Forelimb muscle (tissue), 1 donor: Measurements from ENCODE around the gene SUOX. TPM values are rescaled to one million over a fixed set of nuclear protein-coding genes. Genes with fewer than 3 reads are reported as not detected.
A peak's percentile ranks its signal among the peaks of the same experiment; 100 is the strongest.
"Not testable (repeated sequence)": the region's sequence is repeated elsewhere in the genome, so short reads cannot be mapped to it uniquely, and the experiment has no call there.

Experiments used
- DNase-seq: peaks from one replicate; pipeline ENCODE4 v3.0.0-alpha.2; 2013; ENCODE audit warnings: low read depth
- polyA plus RNA-seq: library from polyadenylated mRNA; unstranded; fragments of 120-200 nt; gene quantifications from one replicate; pipeline ENCODE4 v1.2.1, GENCODE V29; 2013; ENCODE audit not compliant: insufficient read length

The SUOX gene
- polyA plus RNA-seq, 1 donor: 16.1 TPM

DNA sequence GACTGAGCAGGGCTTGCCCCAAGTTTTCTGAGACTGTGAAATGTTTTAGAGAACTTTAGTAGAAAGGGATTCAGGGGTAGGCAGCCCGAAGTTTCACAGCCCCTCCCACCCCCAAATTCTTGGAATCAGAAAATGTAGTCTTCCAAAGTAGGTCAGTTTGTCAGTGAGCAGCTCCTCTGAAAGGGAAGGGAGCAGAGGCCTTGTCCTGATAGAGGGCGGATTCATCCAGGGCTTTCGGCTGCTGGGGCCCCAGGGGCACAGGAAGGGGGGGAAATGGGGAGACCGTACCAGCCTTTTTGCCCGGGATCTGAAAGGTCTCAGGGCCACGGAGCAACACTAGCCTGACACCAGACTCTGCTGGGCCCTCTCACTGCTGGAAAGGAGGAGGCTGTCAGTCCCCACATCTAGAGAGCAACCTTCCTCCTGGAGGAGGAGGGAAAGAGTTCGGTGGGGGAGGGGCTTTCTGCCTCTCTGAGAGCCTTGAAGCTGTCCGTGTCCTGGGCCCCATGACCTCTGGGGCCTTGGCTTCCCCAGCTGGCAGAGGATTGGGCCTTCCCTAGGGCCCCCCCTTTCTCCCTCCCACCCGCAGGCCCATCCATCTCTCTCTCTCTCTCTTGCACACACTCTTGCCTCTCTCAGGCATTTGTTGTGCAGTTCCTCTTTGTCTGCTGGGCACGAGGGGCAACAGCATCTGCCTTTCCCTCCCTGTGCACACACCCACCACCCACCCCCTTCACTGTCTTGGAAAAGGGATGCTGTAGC lies 23.5 kb downstream of the SUOX start, which contains the start of gene IKZF4:
Gene IKZF4 (plus strand): TSS at position 621 of the 762 bp plus-strand sequence. CDS start 451 bp downstream, outside the sequence.
- no peak for DNase-seq

DNA sequence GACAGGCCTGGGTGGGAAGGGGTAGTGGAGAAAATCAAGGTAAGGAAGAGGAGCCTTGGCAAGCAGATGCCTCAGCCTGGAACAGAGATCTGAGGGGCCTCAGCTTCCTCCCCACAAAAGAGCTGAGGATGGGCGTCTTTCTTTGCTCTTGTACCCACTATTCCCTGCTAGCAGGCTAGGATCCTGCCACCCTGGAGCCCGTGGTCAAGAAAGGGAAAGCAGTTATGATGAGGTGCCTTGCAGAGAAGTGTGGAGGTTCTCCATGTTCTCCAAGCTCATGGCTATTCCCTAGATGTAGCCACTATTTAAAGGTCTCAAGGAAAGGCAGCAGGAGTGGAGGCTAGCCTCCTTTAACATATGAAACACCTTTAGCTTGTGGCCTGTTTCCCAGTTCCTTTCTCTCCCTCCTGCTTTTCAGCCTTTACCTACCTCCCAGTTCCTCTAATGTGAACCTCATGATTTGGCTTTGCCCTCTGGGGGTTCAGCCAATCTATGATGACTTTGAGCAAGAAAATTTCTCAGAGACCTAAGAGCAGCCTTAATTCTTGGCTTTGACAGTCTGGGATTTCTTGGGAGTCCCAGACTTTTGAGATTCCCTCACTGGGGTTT lies 24.9 kb downstream of the SUOX start:
- DNase-seq: no peak

DNA sequence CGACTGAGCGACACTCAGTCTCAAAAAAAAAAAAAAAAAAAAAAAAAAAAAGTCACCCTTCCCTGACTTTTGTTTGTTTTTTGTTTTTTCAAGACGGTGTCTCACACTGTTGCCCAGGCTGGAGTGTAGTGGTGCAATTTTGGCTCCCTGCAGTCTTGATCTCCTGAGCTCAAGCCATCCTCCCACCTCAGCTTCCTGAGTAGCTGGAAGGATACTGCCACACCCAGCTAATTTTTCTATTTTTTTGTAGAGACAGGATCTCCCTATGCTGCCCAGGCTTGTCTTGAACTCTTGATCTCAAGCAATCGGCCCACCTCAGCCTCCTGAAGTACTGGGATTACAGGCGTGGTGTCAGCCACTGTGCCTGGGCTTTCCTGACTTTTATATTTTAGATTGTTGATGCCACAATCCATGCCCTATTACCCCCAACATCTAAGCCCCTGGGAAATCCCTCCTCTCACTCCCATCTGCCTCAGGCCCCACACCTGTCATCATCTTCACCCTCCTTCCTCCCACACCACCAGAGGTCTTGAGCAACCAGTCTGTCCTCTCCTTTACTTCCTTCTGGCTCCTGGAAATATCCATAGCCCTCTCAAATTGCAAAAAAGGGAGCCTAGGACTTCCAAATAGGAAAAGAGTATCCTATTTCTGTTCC lies 31.6 kb downstream of the SUOX start:
- DNase-seq: no peak

DNA sequence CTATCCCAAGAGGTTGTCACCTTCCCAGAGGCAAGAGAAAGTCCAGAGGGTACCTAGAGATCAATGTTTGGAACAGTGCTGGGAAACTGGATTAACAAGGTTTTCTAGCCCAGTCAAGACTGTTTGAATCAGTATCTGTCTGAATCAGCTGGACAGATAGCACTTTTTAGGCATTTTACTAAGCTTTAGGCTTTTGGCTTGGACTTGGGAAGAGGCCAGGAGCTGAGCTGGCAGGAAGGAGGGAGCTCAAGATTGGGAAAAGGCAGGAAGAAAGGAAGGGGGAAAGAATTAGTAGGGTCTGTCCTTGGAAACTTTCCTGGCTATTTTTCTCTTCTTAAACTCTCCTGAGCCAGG lies 32.1 kb downstream of the SUOX start:
- DNase-seq: no peak

DNA sequence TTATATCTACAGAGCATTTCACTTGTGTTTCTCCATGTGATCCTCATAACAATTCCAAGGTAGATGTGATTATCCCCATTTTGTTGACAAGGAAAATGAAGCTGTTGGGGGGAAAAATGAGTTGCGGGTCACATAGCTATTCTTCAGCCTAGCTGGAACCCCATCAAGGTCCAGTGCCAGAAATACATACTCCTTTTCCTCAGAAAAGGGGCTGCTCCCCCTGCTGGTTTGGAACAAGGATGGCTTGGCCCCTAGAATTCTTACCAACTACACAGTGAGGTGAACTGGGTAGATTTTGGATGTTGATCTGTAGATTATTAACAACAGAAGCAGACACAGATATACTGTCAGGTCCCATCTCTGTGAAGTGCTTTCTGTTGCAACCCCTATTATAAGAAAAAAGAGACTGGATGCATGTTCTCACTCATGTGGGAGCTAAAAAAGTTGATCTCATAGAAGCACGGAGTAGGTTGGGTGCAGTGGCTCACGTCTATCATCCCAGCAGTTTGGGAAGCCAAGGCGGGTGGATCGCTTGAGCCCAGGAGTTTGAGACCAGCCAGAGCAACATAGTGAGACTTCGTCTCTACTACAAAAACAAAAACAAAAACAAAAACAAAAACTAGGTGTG lies 32.7 kb downstream of the SUOX start:
- DNase-seq: no peak

DNA sequence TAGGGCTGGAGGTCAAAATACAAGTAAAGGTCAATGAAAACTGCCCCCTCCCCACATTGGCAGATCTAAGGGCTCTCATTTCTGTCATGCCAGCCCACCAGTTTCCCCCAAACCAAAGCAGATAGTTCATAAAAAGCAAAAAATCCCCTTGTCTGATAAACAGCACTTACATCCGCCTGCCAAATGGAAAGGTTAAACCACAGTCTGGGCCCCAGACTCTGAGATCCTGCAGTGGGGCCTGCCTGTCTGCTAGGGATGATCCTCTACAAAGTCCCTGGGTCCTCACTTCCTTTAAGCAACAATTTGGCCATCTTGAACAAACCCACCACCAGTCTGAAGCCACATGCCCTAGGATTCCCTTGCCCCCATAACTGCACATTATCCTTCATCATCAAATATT lies 34.9 kb downstream of the SUOX start:
- DNase-seq: no peak

DNA sequence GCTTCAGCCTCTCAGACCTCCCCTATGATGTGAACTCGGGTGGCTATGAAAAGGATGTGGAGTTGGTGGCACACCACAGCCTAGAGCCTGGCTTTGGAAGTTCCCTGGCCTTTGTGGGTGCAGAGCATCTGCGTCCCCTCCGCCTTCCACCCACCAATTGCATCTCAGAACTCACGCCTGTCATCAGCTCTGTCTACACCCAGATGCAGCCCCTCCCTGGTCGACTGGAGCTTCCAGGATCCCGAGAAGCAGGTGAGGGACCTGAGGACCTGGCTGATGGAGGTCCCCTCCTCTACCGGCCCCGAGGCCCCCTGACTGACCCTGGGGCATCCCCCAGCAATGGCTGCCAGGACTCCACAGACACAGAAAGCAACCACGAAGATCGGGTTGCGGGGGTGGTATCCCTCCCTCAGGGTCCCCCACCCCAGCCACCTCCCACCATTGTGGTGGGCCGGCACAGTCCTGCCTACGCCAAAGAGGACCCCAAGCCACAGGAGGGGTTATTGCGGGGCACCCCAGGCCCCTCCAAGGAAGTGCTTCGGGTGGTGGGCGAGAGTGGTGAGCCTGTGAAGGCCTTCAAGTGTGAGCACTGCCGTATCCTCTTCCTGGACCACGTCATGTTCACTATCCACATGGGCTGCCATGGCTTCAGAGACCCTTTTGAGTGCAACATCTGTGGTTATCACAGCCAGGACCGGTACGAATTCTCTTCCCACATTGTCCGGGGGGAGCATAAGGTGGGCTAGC lies 37.7 kb downstream of the SUOX start:
- no peak for DNase-seq

DNA sequence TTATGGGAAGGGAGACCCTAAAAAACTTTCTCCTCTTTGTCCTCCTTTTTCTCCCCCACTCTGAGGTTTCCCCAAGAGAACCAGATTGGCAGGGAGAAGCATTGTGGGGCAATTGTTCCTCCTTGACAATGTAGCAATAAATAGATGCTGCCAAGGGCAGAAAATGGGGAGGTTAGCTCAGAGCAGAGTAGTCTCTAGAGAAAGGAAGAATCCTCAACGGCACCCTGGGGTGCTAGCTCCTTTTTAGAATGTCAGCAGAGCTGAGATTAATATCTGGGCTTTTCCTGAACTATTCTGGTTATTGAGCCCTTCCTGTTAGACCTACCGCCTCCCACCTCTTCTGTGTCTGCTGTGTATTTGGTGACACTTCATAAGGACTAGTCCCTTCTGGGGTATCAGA lies 40.1 kb downstream of the SUOX start:
- DNase-seq: no peak

DNA sequence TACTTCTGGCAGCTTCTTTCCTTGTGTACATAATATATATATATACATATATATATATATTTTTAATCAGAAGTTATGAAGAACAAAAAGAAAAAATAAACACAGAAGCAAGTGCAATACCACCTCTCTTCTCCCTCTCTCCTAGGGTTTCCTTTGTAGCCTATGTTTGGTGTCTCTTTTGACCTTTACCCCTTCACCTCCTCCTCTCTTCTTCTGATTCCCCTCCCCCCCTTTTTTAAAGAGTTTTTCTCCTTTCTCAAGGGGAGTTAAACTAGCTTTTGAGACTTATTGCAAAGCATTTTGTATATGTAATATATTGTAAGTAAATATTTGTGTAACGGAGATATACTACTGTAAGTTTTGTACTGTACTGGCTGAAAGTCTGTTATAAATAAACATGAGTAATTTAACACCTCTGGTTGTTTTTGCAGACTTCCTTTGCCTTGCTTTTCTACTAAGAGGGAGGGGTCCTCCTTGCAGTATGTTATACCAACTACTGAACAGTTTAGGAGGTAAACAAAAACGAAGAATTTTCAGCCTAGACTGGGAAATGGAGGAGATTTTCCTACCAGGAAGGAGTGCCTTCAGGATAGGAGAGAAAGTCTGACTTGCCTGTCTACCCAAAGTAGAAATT lies 41.1 kb downstream of the SUOX start:
- no peak for DNase-seq

DNA sequence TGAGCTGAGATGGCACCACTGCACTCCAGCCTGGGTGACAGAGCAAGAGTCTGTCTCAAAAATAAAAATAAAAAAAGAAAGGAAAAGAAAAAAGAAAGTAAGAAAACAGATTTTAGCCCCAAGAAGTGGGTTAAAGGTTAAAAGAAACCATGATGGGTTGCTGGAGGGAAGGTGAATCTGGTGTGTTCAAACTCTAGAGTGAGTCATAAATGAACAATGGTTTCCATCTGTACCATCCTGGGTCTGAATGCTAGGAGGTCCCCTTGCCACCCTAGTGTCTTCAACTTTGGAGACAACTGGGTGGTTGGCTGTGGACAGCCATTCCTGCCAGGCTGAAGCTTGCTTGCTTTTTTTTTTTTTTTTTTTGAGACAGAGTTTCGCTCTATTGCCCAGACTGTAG lies 43.1 kb downstream of the SUOX start:
- DNase-seq: no peak

DNA sequence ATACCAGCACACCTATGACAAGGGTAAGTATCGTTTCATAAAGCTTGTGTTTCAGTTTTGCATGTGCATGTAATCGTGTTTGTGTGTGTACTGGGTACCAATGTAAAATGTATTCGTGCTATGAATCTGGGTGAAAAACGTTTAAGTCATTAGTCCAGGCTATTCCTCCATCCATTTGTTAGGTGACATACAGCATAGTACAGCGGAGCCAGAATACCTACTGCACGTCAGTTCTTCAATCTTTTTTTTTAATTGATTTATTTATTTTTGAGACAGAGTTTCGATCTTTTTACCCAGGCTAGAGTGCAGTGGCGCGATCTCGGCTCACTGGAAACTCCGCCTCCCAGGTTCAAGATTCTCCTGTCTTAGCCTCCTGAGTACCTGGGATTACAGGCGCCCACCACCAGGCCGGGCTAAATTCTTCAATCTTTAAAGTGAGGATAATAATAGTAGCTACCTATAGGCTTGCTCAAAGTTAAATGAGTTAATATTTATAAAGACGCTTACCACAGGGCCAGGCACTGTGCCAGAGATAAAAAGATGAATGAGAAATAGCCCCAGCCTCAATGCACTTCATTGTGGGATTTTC lies 44.0 kb downstream of the SUOX start:
- DNase-seq: no peak

DNA sequence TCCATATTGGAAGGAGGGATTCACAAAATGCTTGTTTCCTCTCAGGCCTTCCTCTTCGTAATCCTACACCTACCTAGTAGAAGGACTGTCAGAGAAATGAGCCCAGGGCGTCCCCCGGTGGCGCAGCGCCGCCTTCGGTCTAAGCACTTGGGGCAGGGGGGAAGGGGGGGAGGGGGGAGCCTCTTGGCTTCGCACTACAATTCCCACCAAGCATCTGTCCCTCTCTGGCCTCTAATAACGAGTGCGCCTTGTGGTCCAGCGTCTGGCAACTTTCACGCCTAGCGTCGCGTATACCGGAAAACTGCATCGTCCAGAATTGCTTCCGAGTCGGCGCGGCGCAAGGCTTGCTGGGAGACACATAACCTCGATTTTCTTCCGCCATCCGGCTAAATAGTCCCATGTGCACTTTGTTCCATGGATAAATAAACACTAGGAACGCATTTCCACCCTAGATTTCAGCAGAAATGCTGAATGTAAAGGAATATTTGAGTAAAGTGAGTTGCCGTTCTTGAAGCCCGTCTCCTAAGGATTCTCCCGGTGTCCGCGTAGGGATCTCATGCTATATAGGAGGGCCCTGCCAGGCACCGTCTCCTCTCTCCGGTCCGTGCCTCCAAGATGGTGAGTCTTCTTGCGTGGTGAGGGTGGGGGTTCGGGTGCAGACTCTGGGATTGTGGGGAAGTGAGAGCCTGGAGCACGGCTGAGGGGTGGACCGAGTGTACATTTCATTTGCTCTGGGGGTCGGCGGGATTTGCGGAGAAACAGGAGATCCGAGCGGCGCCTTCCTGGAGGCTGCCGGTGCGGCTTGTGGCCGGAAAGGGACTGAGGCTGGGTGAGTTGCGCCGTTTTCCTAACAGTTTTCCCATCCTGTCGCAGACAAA lies 44.7 kb downstream of the SUOX start, which contains the start of gene RPS26:
Gene RPS26 (plus strand): TSS at position 367 of the 878 bp plus-strand sequence. CDS start 249 bp downstream, at position 616.
- DNase-seq: peak; percentile 99

DNA sequence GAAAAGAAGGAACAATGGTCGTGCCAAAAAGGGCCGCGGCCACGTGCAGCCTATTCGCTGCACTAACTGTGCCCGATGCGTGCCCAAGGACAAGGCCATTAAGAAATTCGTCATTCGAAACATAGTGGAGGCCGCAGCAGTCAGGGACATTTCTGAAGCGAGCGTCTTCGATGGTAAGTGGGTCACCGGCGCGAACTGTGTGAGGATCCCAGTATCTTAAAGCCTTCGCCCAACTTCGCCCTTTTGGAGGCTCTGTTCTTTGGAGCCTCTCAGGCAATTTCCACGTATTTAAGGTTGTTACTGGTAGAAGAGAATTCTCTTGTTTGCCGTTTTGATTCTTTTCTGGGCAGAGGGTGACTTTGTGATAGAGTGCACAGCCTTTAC lies 45.3 kb downstream of the SUOX start:
- not testable (repeated sequence) for DNase-seq

DNA sequence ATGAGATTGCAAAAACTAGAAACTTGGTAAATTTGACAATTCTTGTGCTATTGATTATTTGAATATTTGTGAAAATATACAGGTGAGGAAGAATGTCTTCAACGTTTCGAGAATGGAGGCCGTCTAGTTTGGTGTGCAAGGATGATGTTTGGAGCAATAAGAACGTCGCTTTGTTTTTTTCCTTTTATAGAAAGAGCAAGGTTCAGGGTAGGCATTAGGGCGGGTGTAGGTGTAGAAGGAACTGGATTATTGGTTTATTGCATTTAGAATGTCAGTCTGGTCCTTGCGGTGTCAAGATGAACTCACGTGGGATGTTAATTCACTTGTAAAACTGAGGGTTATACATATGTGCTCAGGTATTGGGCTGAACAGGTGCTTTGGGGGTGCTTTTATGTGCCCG lies 45.8 kb downstream of the SUOX start:
- no peak for DNase-seq

DNA sequence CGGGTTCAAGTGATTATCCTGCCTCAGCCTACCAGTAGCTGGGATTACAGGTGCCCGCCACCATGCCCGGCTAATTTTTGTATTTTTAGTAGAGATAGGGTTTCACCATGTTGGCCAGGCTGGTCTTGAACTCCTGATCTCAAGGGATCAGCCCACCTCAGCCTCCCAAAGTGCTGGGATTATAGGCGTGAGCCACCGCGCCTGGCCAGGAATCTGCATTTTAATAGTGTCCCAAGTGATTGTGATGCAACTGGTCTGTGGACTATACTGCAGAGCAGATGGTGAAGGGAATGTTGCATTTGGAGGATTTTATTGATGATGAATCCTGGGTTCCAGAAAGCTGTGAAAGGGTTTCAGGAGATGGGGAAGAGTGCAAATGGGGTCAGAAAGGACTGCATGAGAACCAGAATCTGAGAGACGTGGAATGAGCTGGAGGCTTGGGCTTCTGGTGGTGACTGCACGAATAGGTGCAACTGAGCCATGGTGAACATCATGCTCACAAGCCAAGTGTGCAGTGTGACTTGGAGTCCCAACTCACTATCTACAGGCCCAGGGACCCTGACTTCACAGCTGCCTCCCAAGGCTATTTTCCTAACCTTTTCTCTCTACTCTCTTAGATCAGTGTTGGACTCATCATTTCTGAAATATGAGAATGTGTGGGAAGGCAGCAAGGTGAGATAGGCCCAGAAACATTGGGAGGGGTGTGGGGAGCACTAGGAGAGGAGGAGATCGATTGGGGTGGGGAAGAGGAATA lies 49.1 kb downstream of the SUOX start:
- no peak for DNase-seq

DNA sequence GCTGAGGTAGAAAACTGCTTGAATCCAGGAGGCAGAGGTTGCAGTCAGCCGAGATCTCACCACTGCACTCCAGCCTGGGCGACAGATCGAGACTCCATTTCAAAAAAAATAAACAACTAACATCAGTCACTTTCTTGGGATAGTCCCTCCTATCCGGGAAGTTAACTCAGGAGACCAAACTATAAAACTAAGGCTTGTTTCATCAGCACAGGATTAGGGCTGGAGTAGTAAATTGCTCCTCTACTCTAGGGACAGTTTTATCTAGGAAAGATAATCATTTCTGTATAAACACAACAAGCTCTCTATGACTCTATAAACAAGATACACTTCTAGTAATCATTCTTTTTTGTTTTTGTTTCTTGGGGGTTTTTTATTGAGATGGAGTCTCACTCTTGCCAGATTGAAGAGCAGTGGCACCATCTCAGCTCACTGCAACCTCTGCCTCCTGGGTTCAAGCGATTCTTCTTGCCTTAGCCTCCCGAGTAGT lies 56.4 kb downstream of the SUOX start:
- DNase-seq: no peak
